Right lobe of liver (tissue), 6 donors: ENCODE measurements around the gene CNOT2. TPM values are rescaled to one million over a fixed set of nuclear protein-coding genes. Genes with fewer than 3 reads are reported as not detected.

Experiments used
- ATAC-seq, 4 donors: fragments of 200-7000 bp; cut with Tn5 transposase; one replicate each; pipeline ENCODE4 v1.9.1; 2020; ENCODE audit warnings: mild to moderate bottlenecking in 4 of 4, moderate library complexity in 4 of 4
- DNase-seq, 3 donors: peaks; one replicate each; pipeline ENCODE4 v3.0.0-alpha.2; 2020
- H3K27ac ChIP-seq, 3 donors: fragments of 200-600 bp; one replicate each; pipeline ENCODE4 v1.8.0; 2022
- H3K27me3 ChIP-seq, 2 donors: fragments of 200-600 bp; one replicate each; pipeline ENCODE4 v1.8.0; 2022
- H3K36me3 ChIP-seq, 4 donors: fragments of 200-600 bp; sonication (generic) in 1 of 4; one replicate each; pipeline versions ENCODE4 v1.5.1 to v1.8.0; 2017 to 2022; ENCODE audit warnings: control low read depth in 1 of 4
- H3K4me1 ChIP-seq, 4 donors: fragments of 200-600 bp; sonication (generic) in 1 of 4; one replicate each; pipeline versions ENCODE4 v1.5.1 to v1.8.0; 2017 to 2022; ENCODE audit warnings: control low read depth in 1 of 4
- H3K4me3 ChIP-seq, 3 donors: fragments of 200-600 bp; one replicate each; pipeline ENCODE4 v1.8.0; 2022
- H3K9me3 ChIP-seq, 4 donors: fragments of 200-600 bp; sonication (generic) in 1 of 4; one replicate each; pipeline versions ENCODE4 v1.5.1 to v1.8.0; 2017 to 2022; ENCODE audit warnings: control low read depth in 1 of 4
- POLR2A ChIP-seq: fragments of 450-650 bp; IDR thresholded peaks from one replicate; pipeline ENCODE4 v1.6.1; 2017; ENCODE audit warnings: antibody characterized with exemption, mild to moderate bottlenecking
- WGBS: methylation state at CpG from one replicate; pipeline ENCODE4 v1.1.6; 2018; ENCODE audit warnings: low coverage, low lambda C conversion rate; ENCODE audit not compliant: insufficient coverage; ENCODE audit errors: missing lambda C conversion rate; 5-methylcytosine and 5-hydroxymethylcytosine counted together
- intact Hi-C, 2 donors: fragments of 100-400 bp; cut with DNase I; formaldehyde crosslinking; loops; one replicate each; pipeline versions ENCODE4 v1.11.2 to v1.14.1; 2022
- total RNA-seq, 6 experiments: library from RNA; depleted of rRNA in 2 of 6; stranded (reverse); fragments of >200 nt in 2 of 6; fragmentation: NEBNext Ultra II Directional in 3 of 6; extraction: Animal tissue kit (Norgen Biotek cat#: 25700) in 3 of 6; gene quantifications; one replicate each; pipeline versions ENCODE4 v1.1.0 to v1.2.4, GENCODE V29; 2016 to 2023
- TF ChIP-seq, protein P1 (sequence below), 4 donors: fragments of 200-600 bp in 3 of 4; fragments of 450-650 bp in 1 of 4; IDR thresholded peaks; one replicate each; pipeline versions ENCODE4 v1.5.1 to v1.8.0; 2016 to 2022; ENCODE audit warnings: antibody characterized with exemption in 4 of 4, mild to moderate bottlenecking in 2 of 4
- donor health status: DM: no; HTN: yes; CAD: no.
- donor health status: DM: no; HTN: no; CAD: no.
- donor health status: DM: no; HTN: no; CAD: no.
- donor health status: DM: no; HTN: yes; CAD: no.
- donor health status: DM: no; HTN: yes; CAD: no.

CNOT2 gene
- total RNA-seq, 6 experiments from 2014 or later, result 24.6 to 65.9 (median 35.4) TPM

DNA sequence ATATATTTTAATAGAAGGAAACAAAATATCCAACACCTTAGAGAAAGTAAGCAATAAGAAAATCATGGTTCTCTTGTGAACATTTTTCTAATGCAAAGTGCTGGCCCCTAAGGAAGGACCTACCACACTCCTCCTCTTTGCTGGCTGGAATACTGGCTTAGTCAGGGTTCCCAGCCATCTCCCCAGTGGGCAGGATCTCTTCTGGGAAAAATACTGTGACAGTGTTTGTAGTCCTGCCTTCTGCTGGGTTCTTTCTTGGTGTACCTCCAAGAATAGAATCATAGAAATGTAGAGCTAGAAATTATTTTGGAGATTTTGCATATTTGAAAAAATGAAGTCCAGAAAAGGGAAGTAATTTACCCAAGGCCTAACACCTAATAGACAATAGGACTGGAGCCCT lies 154.8 kb downstream of the CNOT2 start:
- Histone ChIP-seq H3K27me3 (no peaks in the 10 kb centered on the region), H3K9me3 (no peaks in the 10 kb centered on the region), H3K27ac (no peak overlapping the region), H3K36me3 (no peaks in the 10 kb centered on the region), H3K4me3 (no peak overlapping the region), H3K4me1 (no peaks in the 10 kb centered on the region)
- intact Hi-C loops, result no loop called here
- DNase-seq (no peak), ATAC-seq (no peak)
- TF ChIP-seq POLR2A, result no peak
- TF ChIP-seq, protein P1, sequence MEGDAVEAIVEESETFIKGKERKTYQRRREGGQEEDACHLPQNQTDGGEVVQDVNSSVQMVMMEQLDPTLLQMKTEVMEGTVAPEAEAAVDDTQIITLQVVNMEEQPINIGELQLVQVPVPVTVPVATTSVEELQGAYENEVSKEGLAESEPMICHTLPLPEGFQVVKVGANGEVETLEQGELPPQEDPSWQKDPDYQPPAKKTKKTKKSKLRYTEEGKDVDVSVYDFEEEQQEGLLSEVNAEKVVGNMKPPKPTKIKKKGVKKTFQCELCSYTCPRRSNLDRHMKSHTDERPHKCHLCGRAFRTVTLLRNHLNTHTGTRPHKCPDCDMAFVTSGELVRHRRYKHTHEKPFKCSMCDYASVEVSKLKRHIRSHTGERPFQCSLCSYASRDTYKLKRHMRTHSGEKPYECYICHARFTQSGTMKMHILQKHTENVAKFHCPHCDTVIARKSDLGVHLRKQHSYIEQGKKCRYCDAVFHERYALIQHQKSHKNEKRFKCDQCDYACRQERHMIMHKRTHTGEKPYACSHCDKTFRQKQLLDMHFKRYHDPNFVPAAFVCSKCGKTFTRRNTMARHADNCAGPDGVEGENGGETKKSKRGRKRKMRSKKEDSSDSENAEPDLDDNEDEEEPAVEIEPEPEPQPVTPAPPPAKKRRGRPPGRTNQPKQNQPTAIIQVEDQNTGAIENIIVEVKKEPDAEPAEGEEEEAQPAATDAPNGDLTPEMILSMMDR (IDR thresholded peaks at IDR 0.05), result no peak

DNA sequence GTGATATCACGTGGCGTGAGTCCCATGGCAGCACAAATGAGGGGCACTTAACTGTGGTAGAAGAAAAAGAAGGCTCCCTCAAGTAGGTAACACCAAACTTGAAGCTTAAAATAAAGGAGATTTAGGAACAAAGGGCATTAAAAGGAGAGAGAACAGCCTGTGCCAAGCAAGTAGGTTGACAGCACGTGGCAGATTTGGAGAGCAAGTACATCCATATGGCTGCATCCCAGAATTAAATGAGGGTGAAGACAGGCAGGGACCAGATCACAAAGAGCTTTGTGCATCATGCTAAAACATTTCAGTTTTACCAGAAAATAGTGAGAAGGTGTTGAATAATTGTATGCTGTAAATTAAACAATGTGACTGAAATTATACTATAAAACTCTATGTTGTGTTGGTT lies 155.6 kb downstream of the CNOT2 start:
- DNase-seq (no peak), ATAC-seq (no peak)
- Histone ChIP-seq H3K27me3 (no peaks in the 10 kb centered on the region), H3K9me3 (no peaks in the 10 kb centered on the region), H3K36me3 (no peaks in the 10 kb centered on the region), H3K27ac (no peak overlapping the region), H3K4me1 (no peaks in the 10 kb centered on the region), H3K4me3 (no peak overlapping the region)
- WGBS, result 91% methylated on average over 3 of the region's 3 CpGs
- intact Hi-C loops, result no loop called here
- TF ChIP-seq, protein P1 (IDR thresholded peaks at IDR 0.05), result no peak
- TF ChIP-seq POLR2A, result no peak

DNA sequence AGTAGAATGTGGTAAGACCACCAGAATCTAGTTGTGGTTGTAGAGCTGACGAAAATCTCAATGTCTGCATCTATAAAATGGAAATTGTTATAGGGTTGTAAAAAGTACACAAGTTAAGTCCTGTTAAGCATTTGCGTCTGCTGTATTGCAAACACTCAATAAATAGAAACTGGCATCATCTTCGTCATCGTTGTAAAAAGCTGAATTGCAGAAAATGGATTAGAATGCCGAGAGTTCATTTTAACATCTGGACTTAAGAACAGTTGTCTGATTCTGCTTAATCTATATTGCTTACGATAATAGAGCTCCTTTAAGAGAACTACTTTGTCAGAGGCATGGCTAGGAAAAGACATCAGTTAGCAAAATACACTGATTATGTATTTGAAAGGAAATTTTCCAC lies 156.1 kb downstream of the CNOT2 start:
- no peak for TF ChIP-seq POLR2A
- TF ChIP-seq, protein P1 (IDR thresholded peaks at IDR 0.05), result no peak
- DNase-seq, result no peak
- H3K27me3 ChIP-seq, result no peaks in the 10 kb centered on the region
- H3K4me1 ChIP-seq, result no peaks in the 10 kb centered on the region
- no peaks in the 10 kb centered on the region for H3K9me3 ChIP-seq
- no peak for ATAC-seq
- intact Hi-C loops, result no loop called here
- 86% methylated on average over 6 of the region's 6 CpGs for WGBS
- no peaks in the 10 kb centered on the region for H3K36me3 ChIP-seq
- no peak overlapping the region for H3K4me3 ChIP-seq
- H3K27ac ChIP-seq, result no peak overlapping the region

DNA sequence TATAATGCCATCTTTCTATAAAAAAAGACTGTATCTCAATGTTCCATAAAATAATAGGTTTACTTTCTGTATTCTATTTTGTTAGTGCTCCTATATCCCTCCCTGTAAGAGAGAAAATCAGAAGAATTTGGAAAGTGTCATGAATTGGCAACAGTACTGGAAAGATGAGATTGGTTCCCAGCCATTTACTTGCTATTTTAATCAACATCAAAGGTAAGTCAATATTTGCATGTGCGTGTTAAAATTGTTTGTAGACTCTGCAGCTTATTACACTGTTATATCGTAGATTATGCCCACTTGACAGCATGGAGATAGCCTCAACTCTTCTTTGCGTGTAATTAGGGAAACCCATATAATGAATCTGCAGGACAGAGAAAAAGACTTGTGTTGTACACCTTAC lies 156.9 kb downstream of the CNOT2 start:
- TF ChIP-seq, protein P1 (IDR thresholded peaks at IDR 0.05), result no peak
- no peak for TF ChIP-seq POLR2A
- Histone ChIP-seq H3K9me3 (no peaks in the 10 kb centered on the region), H3K4me3 (no peak overlapping the region), H3K27me3 (no peaks in the 10 kb centered on the region), H3K36me3 (no peaks in the 10 kb centered on the region), H3K27ac (no peak overlapping the region), H3K4me1 (no peaks in the 10 kb centered on the region)
- intact Hi-C loops, result no loop called here
- no peak for DNase-seq
- WGBS, result 52% methylated on average over 3 of the region's 3 CpGs
- no peak for ATAC-seq

DNA sequence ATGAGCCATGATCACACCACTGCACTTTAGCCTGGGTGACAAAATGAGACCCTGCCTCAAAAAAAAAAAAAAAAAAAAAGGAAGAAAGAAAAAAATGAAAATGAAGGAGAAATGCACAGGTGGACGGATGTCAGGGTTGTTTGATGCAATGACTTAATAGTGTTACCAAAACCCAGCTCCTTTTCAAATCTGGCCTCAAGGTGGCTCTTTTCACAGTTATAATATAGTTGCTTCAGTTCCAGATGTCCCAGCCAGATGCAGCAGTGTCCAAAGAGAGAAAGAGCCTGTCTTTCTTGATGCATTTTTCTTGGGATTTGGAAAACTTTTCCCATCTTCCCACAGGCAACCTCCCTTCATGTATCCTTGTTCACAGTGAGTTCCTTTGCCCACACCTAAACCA lies 159.4 kb downstream of the CNOT2 start:
- ATAC-seq (no peak), DNase-seq (no peak)
- no peaks in the 10 kb centered on the region for H3K9me3 ChIP-seq
- no peaks in the 10 kb centered on the region for H3K36me3 ChIP-seq
- WGBS, result 67% methylated on average over 1 of the region's 1 CpG
- no peaks in the 10 kb centered on the region for H3K27me3 ChIP-seq
- TF ChIP-seq, protein P1 (IDR thresholded peaks at IDR 0.05), result no peak
- no peak for TF ChIP-seq POLR2A
- no peaks in the 10 kb centered on the region for H3K4me1 ChIP-seq
- H3K27ac ChIP-seq, result no peak overlapping the region
- intact Hi-C loops, result no loop called here
- H3K4me3 ChIP-seq, result no peak overlapping the region
